Smooth muscle cell (in vitro differentiated cells): ENCODE measurements around the gene VRK1. TPM values are rescaled to one million over a fixed set of nuclear protein-coding genes. Genes with fewer than 3 reads are reported as not detected.
"Not testable (repeated sequence)": the region's sequence is repeated elsewhere in the genome, so short reads cannot be mapped to it uniquely, and the experiment has no call there.

ENCODE experiments used
- DNase-seq: peaks from one replicate; lab custom pipeline; 2025; ENCODE audit not compliant: unreplicated experiment; lab: John Stamatoyannopoulos, UW
- H2AFZ ChIP-seq: fragments of 200-600 bp; sonication (generic); 2 replicates; pipeline ENCODE4 v1.6.0; 2016; ENCODE audit warnings: antibody characterized with exemption, low read depth, mild to moderate bottlenecking
- H3F3A ChIP-seq: fragments of 200-600 bp; sonication (generic); 2 replicates; pipeline ENCODE4 v1.6.0; 2017; ENCODE audit warnings: antibody characterized with exemption, low read depth
- H3K27ac ChIP-seq: fragments of 200-600 bp; sonication (generic); 2 replicates; pipeline ENCODE4 v1.5.1; 2016; ENCODE audit warnings: low read depth, mild to moderate bottlenecking
- H3K27me3 ChIP-seq: fragments of 200-600 bp; sonication (generic); 2 replicates; pipeline ENCODE4 v1.6.1; 2016; ENCODE audit warnings: low read depth, mild to moderate bottlenecking
- H3K36me3 ChIP-seq: fragments of 200-600 bp; sonication (generic); 2 replicates; pipeline ENCODE4 v1.5.1; 2016; ENCODE audit warnings: low read depth
- H3K4me1 ChIP-seq: fragments of 200-600 bp; sonication (generic); 2 replicates; pipeline ENCODE4 v1.5.1; 2016; ENCODE audit warnings: low read depth
- H3K4me2 ChIP-seq: fragments of 200-600 bp; sonication (generic); 2 replicates; pipeline ENCODE4 v1.6.0; 2016; ENCODE audit warnings: mild to moderate bottlenecking
- H3K4me3 ChIP-seq: fragments of 200-600 bp; sonication (generic); 2 replicates; pipeline ENCODE4 v1.5.1; 2016; ENCODE audit warnings: mild to moderate bottlenecking
- H3K79me2 ChIP-seq: fragments of 200-600 bp; sonication (generic); 2 replicates; pipeline ENCODE4 v1.6.0; 2016; ENCODE audit warnings: low read depth, mild to moderate bottlenecking
- H3K9ac ChIP-seq: fragments of 200-600 bp; sonication (generic); 2 replicates; pipeline ENCODE4 v1.6.0; 2016; ENCODE audit warnings: low read depth
- H3K9me3 ChIP-seq: fragments of 200-600 bp; sonication (generic); replicated peaks from 2 replicates; pipeline ENCODE4 v1.5.1; 2016; ENCODE audit warnings: low read depth
- H4K20me1 ChIP-seq: fragments of 200-600 bp; sonication (generic); 2 replicates; pipeline ENCODE4 v1.6.0; 2016; ENCODE audit warnings: low read depth
- CTCF ChIP-seq: fragments of 200-600 bp; sonication (generic); IDR thresholded peaks from 2 replicates; pipeline ENCODE4 v1.5.1; 2017; ENCODE audit warnings: borderline replicate concordance, mild to moderate bottlenecking, antibody characterized with exemption; ENCODE audit not compliant: insufficient read depth, poor library complexity, severe bottlenecking
- WGBS: methylation state at CpG from one replicate; pipeline ENCODE4 v1.1.7; 2016; ENCODE audit warnings: low lambda C conversion rate; 5-methylcytosine and 5-hydroxymethylcytosine counted together
- polyA plus RNA-seq: library from polyadenylated mRNA; unstranded; fragments of >200 nt; fragmentation: Nextera tagmentation; extraction: Ambion mirVana; gene quantifications from 2 replicates; pipeline ENCODE4 v1.2.1, GENCODE V29; 2016
- total RNA-seq: library from RNA; depleted of rRNA; stranded (reverse); fragments of >200 nt; gene quantifications from 2 replicates; pipeline ENCODE4 v1.2.3, GENCODE V29; 2014

The VRK1 gene
- total and polyA plus RNA-seq, 2 experiments from 2014 or later, result 13.7 to 13.9 TPM

GRCh38 chr14:96876747-96877146 is 79.6 kb downstream of the VRK1 start:
- H3K27me3 ChIP-seq, result no peaks in the 10 kb centered on the region
- no peaks in the 10 kb centered on the region for H3K36me3 ChIP-seq
- H3K4me1 ChIP-seq, result no peaks in the 10 kb centered on the region
- H3K4me3 ChIP-seq, result no peak overlapping the region
- H4K20me1 ChIP-seq, result no peaks in the 10 kb centered on the region
- no peaks in the 10 kb centered on the region for H3K79me2 ChIP-seq
- H3K4me2 ChIP-seq, result no peak overlapping the region
- no peak for DNase-seq
- H3K9ac ChIP-seq, result no peak overlapping the region
- no peak for TF ChIP-seq CTCF
- no peak overlapping the region for H2AFZ ChIP-seq
- H3K27ac ChIP-seq, result no peak overlapping the region
- no peaks in the 10 kb centered on the region for H3K9me3 ChIP-seq
- H3F3A ChIP-seq, result no peaks in the 10 kb centered on the region

- Histone ChIP-seq H3K27ac (no peak overlapping the region), H3F3A (no peaks in the 10 kb centered on the region), H3K9ac (no peak overlapping the region), H2AFZ (no peak overlapping the region), H3K9me3 (no peaks in the 10 kb centered on the region), H4K20me1 (no peaks in the 10 kb centered on the region), H3K27me3 (no peaks in the 10 kb centered on the region), H3K36me3 (no peaks in the 10 kb centered on the region), H3K4me2 (no peak overlapping the region), H3K4me1 (peaks cover 7% of the 10 kb centered on the region), H3K4me3 (no peak overlapping the region), H3K79me2 (no peaks in the 10 kb centered on the region)
- 97% methylated on average over 3 of the region's 3 CpGs for WGBS
- TF ChIP-seq CTCF, result no peak
- DNase-seq, result no peak
Measured at GRCh38 chr14:96881713-96882112, 84.5 kb downstream of the VRK1 start.

GRCh38 chr14:96883974-96884373 is 86.8 kb downstream of the VRK1 start:
- H3K36me3 ChIP-seq, DNase-seq, H3K9ac ChIP-seq, H3F3A ChIP-seq, H3K27ac ChIP-seq, H3K4me2 ChIP-seq, H3K27me3 ChIP-seq, H2AFZ ChIP-seq, H4K20me1 ChIP-seq, H3K9me3 ChIP-seq, H3K79me2 ChIP-seq, H3K4me3 ChIP-seq: not testable (repeated sequence)
- peaks cover 23% of the 10 kb centered on the region for H3K4me1 ChIP-seq
- whole genome bisulfite sequencing, result 100% methylated on average over 5 of the region's 5 CpGs

- no peaks in the 10 kb centered on the region for H4K20me1 ChIP-seq
- H3K27me3 ChIP-seq, result no peaks in the 10 kb centered on the region
- H3K36me3 ChIP-seq, result no peaks in the 10 kb centered on the region
- H3K4me1 ChIP-seq, result peaks cover 29% of the 10 kb centered on the region
- no peak overlapping the region for H3K27ac ChIP-seq
- no peak for DNase-seq
- no peak overlapping the region for H3K4me3 ChIP-seq
- H3K9ac ChIP-seq, result no peak overlapping the region
- TF ChIP-seq CTCF, result no peak
- H3K4me2 ChIP-seq, result no peak overlapping the region
- no peaks in the 10 kb centered on the region for H3F3A ChIP-seq
- no peaks in the 10 kb centered on the region for H3K79me2 ChIP-seq
- no peaks in the 10 kb centered on the region for H3K9me3 ChIP-seq
- WGBS, result 93% methylated on average over 1 of the region's 1 CpG
- no peak overlapping the region for H2AFZ ChIP-seq
Measured at GRCh38 chr14:96888158-96888557, 91.0 kb downstream of the VRK1 start.
